GM18867 (cell line): Measurements from ENCODE around the gene LGALS16.
"Not testable (repeated sequence)": the region's sequence is repeated elsewhere in the genome, so short reads cannot be mapped to it uniquely, and the experiment has no call there.

Experiments
- ATAC-seq: cut with Tn5 transposase; IDR thresholded peaks from one replicate; pipeline ENCODE4 v1.9.1; 2021; ENCODE audit warnings: mild to moderate bottlenecking, moderate library complexity; ENCODE audit not compliant: unreplicated experiment

Gene LGALS16

GRCh38 chr19:39677961-39678889 lies 22.5 kb downstream of the LGALS16 start:
- ATAC-seq: no peak

GRCh38 chr19:39679056-39679790 lies 23.5 kb downstream of the LGALS16 start:
- peak; percentile 69 for ATAC-seq

- ATAC-seq: peak; percentile 29
These were observed 24.1 kb downstream of the LGALS16 start for GRCh38 chr19:39679791-39680168.

DNA sequence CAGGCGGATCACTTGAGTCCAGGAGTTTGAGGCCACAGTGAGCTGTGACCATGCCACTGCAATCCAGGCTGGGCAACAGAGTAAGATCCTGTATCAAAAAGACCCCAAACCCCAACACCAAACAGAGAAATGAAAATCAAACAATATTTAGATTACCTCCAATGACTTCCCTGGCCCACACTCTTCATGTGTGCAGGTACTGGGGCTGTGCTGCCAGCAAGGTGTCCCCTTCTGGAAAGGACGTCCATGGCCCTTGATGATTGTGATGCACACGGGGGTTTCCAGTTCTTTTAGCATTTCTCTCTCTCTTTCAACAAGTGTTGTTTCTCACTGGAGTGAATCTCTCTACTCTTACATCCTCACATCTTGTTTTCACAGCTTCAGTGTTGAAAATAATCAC lies 24.9 kb downstream of the LGALS16 start:
- no peak for ATAC-seq

GRCh38 chr19:39681416-39681815 lies 25.7 kb downstream of the LGALS16 start:
- no peak for ATAC-seq

DNA sequence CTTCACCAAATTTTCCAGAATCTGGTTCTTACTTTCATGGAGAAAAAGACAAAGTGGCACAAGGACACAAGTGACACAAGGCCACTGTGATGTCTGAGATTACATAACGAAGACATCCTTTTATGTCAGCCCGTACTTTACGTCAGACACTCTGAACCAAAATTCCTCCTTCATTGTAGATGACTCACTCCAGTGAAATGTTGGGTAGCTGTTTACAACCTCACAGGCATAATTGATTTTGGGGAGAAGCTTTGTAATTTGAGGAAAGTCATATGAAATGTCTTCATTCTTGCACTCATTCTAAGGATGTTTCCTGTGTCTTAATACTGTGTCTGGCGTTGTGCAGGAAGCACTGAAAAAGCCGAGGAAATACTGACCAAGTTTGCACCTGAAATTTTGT lies 28.6 kb downstream of the LGALS16 start:
- no peak for ATAC-seq

GRCh38 chr19:39686739-39687138 lies 31.0 kb downstream of the LGALS16 start:
- ATAC-seq: no peak

DNA sequence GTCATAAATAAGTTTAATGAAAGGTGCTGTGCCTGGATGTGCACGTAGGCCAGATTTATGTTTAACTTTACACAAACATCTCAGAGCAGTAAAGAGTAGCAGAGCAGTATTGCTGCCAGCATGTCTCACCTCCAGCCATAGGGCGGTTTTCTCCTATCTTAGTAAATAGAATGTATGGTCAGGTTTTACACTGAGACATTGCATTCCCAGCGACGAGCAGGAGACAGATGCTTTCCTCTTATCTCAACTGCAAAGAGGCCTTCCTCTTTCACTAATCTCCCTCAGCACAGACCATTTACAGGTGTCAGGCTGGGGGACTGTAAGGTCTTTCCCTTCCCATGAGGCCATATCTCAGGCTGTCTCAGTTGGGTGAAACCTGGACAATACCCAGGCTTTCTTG lies 32.9 kb downstream of the LGALS16 start:
- not testable (repeated sequence) for ATAC-seq

GRCh38 chr19:39692166-39692565 lies 36.5 kb downstream of the LGALS16 start:
- no peak for ATAC-seq

DNA sequence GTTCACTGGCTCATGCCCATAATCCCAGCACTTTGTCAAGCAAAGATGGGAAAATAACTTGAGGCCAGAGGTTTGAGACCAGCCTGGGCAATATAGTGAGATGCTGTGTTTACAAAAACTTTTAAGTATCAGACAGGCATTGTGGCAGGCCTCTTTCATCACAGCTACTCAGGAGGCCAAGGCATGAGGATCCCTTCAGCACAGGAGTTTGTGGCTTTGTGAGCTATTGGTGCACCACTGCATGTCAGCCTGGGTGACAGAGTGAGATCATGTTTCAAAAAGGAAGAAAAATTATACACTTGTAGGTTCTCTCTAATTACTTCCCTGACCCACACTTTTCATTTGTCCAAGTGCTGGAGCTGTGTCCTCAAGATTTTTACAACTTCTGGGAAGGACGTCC lies 37.1 kb downstream of the LGALS16 start:
- ATAC-seq: no peak

DNA sequence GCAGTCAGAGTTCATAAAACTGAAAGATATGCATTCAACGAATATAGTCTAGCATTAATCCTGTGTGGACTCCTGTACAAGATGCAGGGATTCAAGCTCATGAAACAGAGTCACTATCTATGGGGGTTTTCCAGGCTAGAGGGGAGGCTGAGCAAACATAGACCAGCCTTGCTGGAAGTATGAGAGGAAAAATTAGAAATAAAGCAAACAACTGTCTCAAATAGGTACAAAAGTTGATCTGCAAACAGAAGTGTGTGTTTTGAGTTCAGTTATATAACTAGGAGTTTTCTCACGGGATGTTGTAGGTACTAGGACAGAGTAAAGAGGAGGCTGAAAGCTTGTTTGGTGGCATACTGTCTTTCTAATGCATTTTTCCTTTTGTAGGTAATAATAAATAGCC lies 40.0 kb downstream of the LGALS16 start:
- no peak for ATAC-seq

- no peak for ATAC-seq
These were observed 40.7 kb downstream of the LGALS16 start for GRCh38 chr19:39696387-39696786.

- ATAC-seq: no peak
These were observed 42.8 kb downstream of the LGALS16 start for GRCh38 chr19:39698535-39698934.

GRCh38 chr19:39701291-39701690 lies 45.6 kb downstream of the LGALS16 start:
- ATAC-seq: peak; percentile 56

DNA sequence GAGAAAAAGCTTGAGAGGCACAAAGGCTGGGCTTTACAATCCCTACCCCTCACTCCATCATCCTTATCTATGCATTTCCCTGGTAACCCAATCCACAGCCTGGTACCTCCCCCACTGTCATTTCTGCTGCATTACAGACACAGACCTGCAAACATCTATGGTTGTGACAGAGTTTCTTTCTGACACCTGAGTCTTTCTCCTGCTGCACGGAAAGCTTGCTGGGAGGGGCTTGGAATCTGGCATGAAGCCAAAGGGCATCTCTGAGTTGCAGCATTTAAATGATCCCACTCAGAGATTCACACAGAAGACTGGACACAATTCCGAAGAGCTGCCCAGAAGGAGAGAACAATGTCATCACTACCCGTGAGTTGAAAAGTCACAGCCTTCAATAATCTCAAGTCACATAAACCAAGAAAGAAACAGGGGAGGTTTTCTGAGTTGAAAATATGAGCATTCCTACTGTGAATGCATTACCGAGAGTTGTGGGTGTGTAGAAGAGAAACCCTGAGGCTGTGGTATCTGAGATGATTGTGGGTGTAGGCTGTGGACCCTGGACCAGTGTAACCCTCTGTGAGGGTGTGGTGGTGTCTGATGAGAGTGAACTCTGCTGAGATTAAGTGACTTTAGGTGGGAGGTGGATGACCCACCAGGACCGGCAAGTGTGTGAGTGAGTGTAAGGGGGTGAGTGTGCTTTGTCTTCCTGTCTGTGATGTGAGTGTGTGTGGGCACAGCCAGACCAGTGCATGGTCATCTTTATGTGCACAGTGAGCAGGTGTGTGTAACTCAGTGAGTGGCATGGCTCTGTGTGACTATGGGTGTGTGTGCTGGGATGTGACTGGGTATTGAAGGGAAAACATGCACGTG lies 48.7 kb downstream of the LGALS16 start, which contains the start of gene LGALS14:
Gene LGALS14 (plus strand): TSS at position 301 of the 864 bp plus-strand sequence. CDS start 48 bp downstream, at position 349.
- peak; percentile 45 for ATAC-seq

DNA sequence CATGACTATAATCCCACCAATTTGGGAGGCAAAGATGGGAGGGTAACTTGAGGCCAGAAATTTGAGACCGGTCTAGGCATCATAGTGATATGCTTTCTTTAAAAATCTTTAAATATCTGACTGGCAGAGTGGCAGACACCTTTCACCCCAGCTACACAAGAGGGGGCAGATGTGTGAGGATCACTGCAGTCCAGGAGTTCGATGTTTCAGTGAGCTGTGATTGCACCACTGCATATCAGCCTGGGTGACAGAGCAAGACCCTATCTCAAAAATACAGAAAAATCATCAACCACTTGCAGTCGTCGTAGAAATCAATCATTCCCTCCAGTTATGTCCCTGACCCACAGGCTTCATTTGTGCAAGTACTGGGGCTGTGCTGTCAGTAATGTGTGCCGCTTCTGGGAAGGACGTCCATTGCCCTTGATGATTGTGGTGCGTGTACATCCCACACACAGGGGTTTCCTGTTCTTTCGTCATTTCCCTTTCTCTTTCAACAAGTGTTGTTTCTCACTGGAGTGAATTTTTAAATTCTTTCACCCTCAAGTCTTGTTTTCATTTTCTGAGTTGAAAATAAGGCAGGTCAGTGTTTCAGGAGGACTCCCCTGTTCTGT lies 50.0 kb downstream of the LGALS16 start:
- no peak for ATAC-seq

GRCh38 chr19:39708594-39708993 lies 52.9 kb downstream of the LGALS16 start:
- peak; percentile 58 for ATAC-seq

- no peak for ATAC-seq
These were observed 53.5 kb downstream of the LGALS16 start for GRCh38 chr19:39709026-39709872.
